ENCODE data around the gene ZNF609.
"Not testable (repeated sequence)": the region's sequence is repeated elsewhere in the genome, so short reads cannot be mapped to it uniquely, and the experiment has no call there.

ZNF609 gene

DNA sequence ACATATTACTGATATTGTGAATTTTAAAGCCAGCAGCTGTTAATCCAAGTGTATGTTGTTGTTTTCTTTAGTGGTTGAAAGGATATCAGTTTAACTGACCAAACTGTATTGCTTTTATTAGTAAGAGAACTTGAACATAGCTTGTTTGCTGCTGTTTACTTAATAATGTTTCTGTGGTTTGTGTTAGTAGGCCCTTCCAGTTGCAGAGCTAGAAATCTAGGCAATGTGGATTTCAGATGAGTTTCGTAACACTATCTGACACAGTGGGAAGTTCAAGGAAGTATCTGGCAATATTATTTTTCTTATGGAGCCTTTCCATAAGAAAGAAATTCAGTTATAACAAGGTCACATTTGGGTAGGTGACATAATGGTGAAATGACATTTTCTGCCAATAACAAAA, 18.5 kb downstream of the ZNF609 start:
- Histone ChIP-seq H3K9ac (ENCODE audit: low read depth, low read length) (no peak overlapping the region), H3K4me1 (ENCODE audit: control insufficient read depth, insufficient read depth, low read length) (0 out of 2 replicates have a peak, but pooled peaks cover 3% of the 10 kb centered on the region), H3K4me3 (ENCODE audit: low read depth, low read length) (no peak overlapping the region), H3K27ac (ENCODE audit: low read depth, low read length) (no peak overlapping the region), H3K27me3 (ENCODE audit: control insufficient read depth, insufficient read depth, low read length) (no peaks in the 10 kb centered on the region), H3K36me3 (ENCODE audit: control insufficient read depth, insufficient read depth, low read length) (0 out of 2 replicates have a peak, but pooled peaks cover 5% of the 10 kb centered on the region), H3K9me3 (ENCODE audit: control insufficient read depth, insufficient read depth, low read length) (no peaks in the 10 kb centered on the region)

GRCh38 chr15:64480891-64481290, 20.5 kb downstream of the ZNF609 start:
- Histone ChIP-seq H3K4me1 (ENCODE audit: control insufficient read depth, insufficient read depth, low read length) (0 out of 2 replicates have a peak, but pooled peaks cover 3% of the 10 kb centered on the region), H3K36me3 (ENCODE audit: control insufficient read depth, insufficient read depth, low read length) (0 out of 2 replicates have a peak, but pooled peaks cover 5% of the 10 kb centered on the region), H3K27me3 (ENCODE audit: control insufficient read depth, insufficient read depth, low read length) (no peaks in the 10 kb centered on the region), H3K9ac (ENCODE audit: low read depth, low read length) (no peak overlapping the region), H3K4me3 (ENCODE audit: low read depth, low read length) (no peak overlapping the region), H3K9me3 (ENCODE audit: control insufficient read depth, insufficient read depth, low read length) (no peaks in the 10 kb centered on the region), H3K27ac (ENCODE audit: low read depth, low read length) (no peak overlapping the region)

- H3K27ac ChIP-seq (ENCODE audit: low read depth, low read length), result no peak overlapping the region
- no peaks in the 10 kb centered on the region for H3K4me1 ChIP-seq (ENCODE audit: control insufficient read depth, insufficient read depth, low read length)
- no peak overlapping the region for H3K4me3 ChIP-seq (ENCODE audit: low read depth, low read length)
- peaks cover 8% of the 10 kb centered on the region; the same call in 1 of the 2 replicates for H3K36me3 ChIP-seq (ENCODE audit: control insufficient read depth, insufficient read depth, low read length)
- no peaks in the 10 kb centered on the region for H3K27me3 ChIP-seq (ENCODE audit: control insufficient read depth, insufficient read depth, low read length)
- H3K9ac ChIP-seq (ENCODE audit: low read depth, low read length), result no peak overlapping the region
- no peaks in the 10 kb centered on the region for H3K9me3 ChIP-seq (ENCODE audit: control insufficient read depth, insufficient read depth, low read length)
Observed at GRCh38 chr15:64483749-64484148, 23.4 kb downstream of the ZNF609 start.

DNA sequence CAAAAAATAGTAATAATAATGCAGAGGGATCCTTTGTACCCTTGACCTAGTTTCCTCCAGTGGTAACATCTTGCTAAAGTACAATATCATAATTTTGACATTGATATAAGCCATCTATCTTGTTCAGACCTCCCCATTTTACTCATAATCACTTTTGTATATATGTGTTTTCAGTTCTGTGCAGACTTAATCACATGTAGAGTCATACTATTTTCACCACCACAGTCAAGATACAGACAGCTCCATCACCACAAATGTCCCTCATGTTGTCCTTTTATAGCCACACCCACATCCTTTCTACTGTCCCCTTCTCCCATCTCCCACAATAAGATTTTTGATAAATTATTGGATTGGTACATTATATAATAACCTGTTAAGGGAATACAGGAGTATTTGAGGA, 25.4 kb downstream of the ZNF609 start:
- Histone ChIP-seq H3K9ac (ENCODE audit: low read depth, low read length) (no peak overlapping the region), H3K36me3 (ENCODE audit: control insufficient read depth, insufficient read depth, low read length) (peaks cover 5% of the 10 kb centered on the region; the same call in 1 of the 2 replicates), H3K9me3 (ENCODE audit: control insufficient read depth, insufficient read depth, low read length) (no peaks in the 10 kb centered on the region), H3K4me3 (ENCODE audit: low read depth, low read length) (no peak overlapping the region), H3K4me1 (ENCODE audit: control insufficient read depth, insufficient read depth, low read length) (0 out of 2 replicates have a peak, but pooled peaks cover 3% of the 10 kb centered on the region), H3K27me3 (ENCODE audit: control insufficient read depth, insufficient read depth, low read length) (no peaks in the 10 kb centered on the region), H3K27ac (ENCODE audit: low read depth, low read length) (no peak overlapping the region)

DNA sequence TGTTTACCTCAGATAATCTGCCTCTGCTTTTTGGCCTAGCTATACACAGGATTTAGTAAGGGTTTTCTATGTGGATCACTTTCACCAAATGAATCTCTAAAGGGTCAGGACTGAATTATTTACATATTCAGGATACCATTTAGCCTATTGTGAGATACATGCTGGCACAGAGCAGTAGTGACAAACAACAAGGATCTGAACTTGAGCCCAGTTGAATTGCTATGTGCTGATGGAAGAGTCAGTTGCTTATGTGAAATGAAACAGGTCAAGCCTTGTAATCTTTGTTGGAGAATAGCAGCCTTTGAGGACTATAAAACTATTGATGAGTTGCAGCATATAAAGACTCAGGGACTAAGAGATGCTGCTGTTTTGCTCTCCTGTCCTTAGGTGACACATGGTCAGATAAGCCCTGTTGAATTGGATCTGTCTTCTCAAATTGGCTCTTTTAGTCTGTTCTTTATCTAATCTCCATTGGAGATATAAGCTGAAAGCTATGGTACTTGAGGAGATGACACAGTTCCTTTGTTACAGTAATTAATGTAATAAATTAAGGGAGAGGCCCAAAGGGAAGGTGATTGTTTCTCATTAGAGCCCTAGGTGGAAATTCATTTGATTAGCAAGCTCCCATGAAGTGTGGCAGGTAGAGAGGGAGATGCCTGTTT, 30.4 kb downstream of the ZNF609 start:
- Histone ChIP-seq H3K9ac (ENCODE audit: low read depth, low read length) (no peak overlapping the region), H3K9me3 (ENCODE audit: control insufficient read depth, insufficient read depth, low read length) (no peaks in the 10 kb centered on the region), H3K4me1 (ENCODE audit: control insufficient read depth, insufficient read depth, low read length) (0 out of 2 replicates have a peak, but pooled peaks cover 3% of the 10 kb centered on the region), H3K27me3 (ENCODE audit: control insufficient read depth, insufficient read depth, low read length) (no peaks in the 10 kb centered on the region), H3K27ac (ENCODE audit: low read depth, low read length) (no peak overlapping the region), H3K4me3 (ENCODE audit: low read depth, low read length) (no peak overlapping the region), H3K36me3 (ENCODE audit: control insufficient read depth, insufficient read depth, low read length) (peaks cover 5% of the 10 kb centered on the region; the same call in 1 of the 2 replicates)

DNA sequence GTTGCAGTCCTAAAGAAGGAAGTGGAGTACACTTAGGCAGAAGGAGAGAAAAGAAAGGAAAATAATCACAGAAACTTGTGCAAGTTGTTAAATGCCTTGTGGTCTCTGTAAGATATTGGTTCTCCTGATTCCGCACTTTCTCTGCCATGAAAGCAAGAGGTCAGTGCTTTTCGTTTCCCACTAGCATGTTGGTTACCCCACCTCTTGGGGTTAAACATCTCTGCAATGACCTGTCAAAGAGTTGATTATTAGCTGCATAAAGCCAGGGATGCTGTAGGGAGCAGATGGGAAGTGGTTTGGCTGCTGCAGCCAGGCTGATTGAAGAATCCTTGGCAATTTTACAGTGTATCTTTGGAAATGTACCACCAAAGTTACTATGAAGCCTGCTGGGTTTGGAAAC, 33.3 kb downstream of the ZNF609 start:
- H3K4me1 ChIP-seq (ENCODE audit: control insufficient read depth, insufficient read depth, low read length), result 0 out of 2 replicates have a peak, but pooled peaks cover 3% of the 10 kb centered on the region
- H3K27me3 ChIP-seq (ENCODE audit: control insufficient read depth, insufficient read depth, low read length), result no peaks in the 10 kb centered on the region
- H3K9me3 ChIP-seq (ENCODE audit: control insufficient read depth, insufficient read depth, low read length), result no peaks in the 10 kb centered on the region
- no peak overlapping the region for H3K9ac ChIP-seq (ENCODE audit: low read depth, low read length)
- H3K4me3 ChIP-seq (ENCODE audit: low read depth, low read length), result no peak overlapping the region
- 0 out of 2 replicates have a peak, but pooled peaks cover 6% of the 10 kb centered on the region for H3K36me3 ChIP-seq (ENCODE audit: control insufficient read depth, insufficient read depth, low read length)
- H3K27ac ChIP-seq (ENCODE audit: low read depth, low read length), result no peak overlapping the region

GRCh38 chr15:64495968-64496367, 35.6 kb downstream of the ZNF609 start:
- not testable (repeated sequence) for H3K4me3 ChIP-seq (ENCODE audit: low read depth, low read length); H3K27ac ChIP-seq (ENCODE audit: low read depth, low read length); H3K27me3 ChIP-seq (ENCODE audit: control insufficient read depth, insufficient read depth, low read length)

GRCh38 chr15:64500695-64501395, 40.5 kb downstream of the ZNF609 start:
- Histone ChIP-seq H3K9me3 (ENCODE audit: control insufficient read depth, insufficient read depth, low read length) (no peaks in the 10 kb centered on the region), H3K36me3 (ENCODE audit: control insufficient read depth, insufficient read depth, low read length) (peaks cover 45% of the 10 kb centered on the region), H3K27ac (ENCODE audit: low read depth, low read length) (no peak overlapping the region)

More at GRCh38 chr15:64495968-64496367, 35.6 kb downstream of the ZNF609 start:
- not testable (repeated sequence) for H3K9me3 ChIP-seq (ENCODE audit: control insufficient read depth, insufficient read depth, low read length); H3K9ac ChIP-seq (ENCODE audit: low read depth, low read length); H3K4me1 ChIP-seq (ENCODE audit: control insufficient read depth, insufficient read depth, low read length)
- H3K36me3 ChIP-seq (ENCODE audit: control insufficient read depth, insufficient read depth, low read length), result peaks cover 26% of the 10 kb centered on the region

GRCh38 chr15:64501396-64501715, 41.0 kb downstream of the ZNF609 start:
- H3K4me3 ChIP-seq (ENCODE audit: low read depth, low read length), result no peak overlapping the region
- H3K9me3 ChIP-seq (ENCODE audit: control insufficient read depth, insufficient read depth, low read length), result no peaks in the 10 kb centered on the region
- H3K4me1 ChIP-seq (ENCODE audit: control insufficient read depth, insufficient read depth, low read length), result peaks cover 14% of the 10 kb centered on the region
- no peaks in the 10 kb centered on the region for H3K27me3 ChIP-seq (ENCODE audit: control insufficient read depth, insufficient read depth, low read length)
- H3K9ac ChIP-seq (ENCODE audit: low read depth, low read length), result no peak overlapping the region
- peaks cover 45% of the 10 kb centered on the region for H3K36me3 ChIP-seq (ENCODE audit: control insufficient read depth, insufficient read depth, low read length)
- H3K27ac ChIP-seq (ENCODE audit: low read depth, low read length), result no peak overlapping the region

More at GRCh38 chr15:64500695-64501395, 40.5 kb downstream of the ZNF609 start:
- peaks cover 14% of the 10 kb centered on the region for H3K4me1 ChIP-seq (ENCODE audit: control insufficient read depth, insufficient read depth, low read length)
- H3K9ac ChIP-seq (ENCODE audit: low read depth, low read length), result no peak overlapping the region
- H3K4me3 ChIP-seq (ENCODE audit: low read depth, low read length), result no peak overlapping the region
- no peaks in the 10 kb centered on the region for H3K27me3 ChIP-seq (ENCODE audit: control insufficient read depth, insufficient read depth, low read length)

DNA sequence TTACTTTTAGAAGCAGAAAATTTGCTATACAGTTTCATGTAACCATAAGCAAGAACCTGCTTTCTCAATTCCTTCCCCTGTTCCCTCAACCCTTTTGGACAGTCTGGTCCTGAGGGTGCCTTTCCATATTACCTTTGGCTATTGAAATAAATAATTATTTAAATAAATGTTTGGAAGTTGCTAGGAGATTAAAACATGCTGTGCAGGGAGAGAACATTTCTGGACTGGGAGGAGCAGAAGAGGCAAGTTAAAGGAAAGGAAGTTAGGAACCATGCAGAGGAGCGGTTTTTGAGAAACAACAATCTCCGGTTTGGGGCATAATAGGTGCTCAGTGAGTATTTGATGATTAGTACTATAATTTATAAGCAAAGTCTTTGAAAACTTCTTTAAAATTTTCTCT, 41.8 kb downstream of the ZNF609 start:
- Histone ChIP-seq H3K9me3 (ENCODE audit: control insufficient read depth, insufficient read depth, low read length) (no peaks in the 10 kb centered on the region), H3K36me3 (ENCODE audit: control insufficient read depth, insufficient read depth, low read length) (peaks cover 43% of the 10 kb centered on the region), H3K27ac (ENCODE audit: low read depth, low read length) (no peak overlapping the region)

GRCh38 chr15:64502551-64502950, 42.2 kb downstream of the ZNF609 start:
- Histone ChIP-seq H3K4me3 (ENCODE audit: low read depth, low read length) (no peak overlapping the region), H3K27me3 (ENCODE audit: control insufficient read depth, insufficient read depth, low read length) (no peaks in the 10 kb centered on the region), H3K27ac (ENCODE audit: low read depth, low read length) (no peak overlapping the region), H3K9me3 (ENCODE audit: control insufficient read depth, insufficient read depth, low read length) (no peaks in the 10 kb centered on the region), H3K4me1 (ENCODE audit: control insufficient read depth, insufficient read depth, low read length) (peaks cover 14% of the 10 kb centered on the region), H3K9ac (ENCODE audit: low read depth, low read length) (no peak overlapping the region), H3K36me3 (ENCODE audit: control insufficient read depth, insufficient read depth, low read length) (peaks cover 39% of the 10 kb centered on the region)

More for the DNA sequence above, 41.8 kb downstream of the ZNF609 start:
- Histone ChIP-seq H3K9ac (ENCODE audit: low read depth, low read length) (no peak overlapping the region), H3K4me1 (ENCODE audit: control insufficient read depth, insufficient read depth, low read length) (peaks cover 14% of the 10 kb centered on the region), H3K4me3 (ENCODE audit: low read depth, low read length) (no peak overlapping the region), H3K27me3 (ENCODE audit: control insufficient read depth, insufficient read depth, low read length) (no peaks in the 10 kb centered on the region)

Data from HUES48 (cell line).